Measurements from ENCODE around the gene PRR7. TPM values are rescaled to one million over a fixed set of nuclear protein-coding genes. Genes with fewer than 3 reads are reported as not detected.

Gene PRR7
- total and polyA plus RNA-seq, 8 donors: 0.61 to 3.7 (median 1.1) TPM; not detected in 4

GRCh38 chr5:177470759-177471536, 24.3 kb downstream of the PRR7 start:
- peaks cover 19 to 29% (median 25%) of the 10 kb centered on the region in 4 donors for H3K36me3 ChIP-seq
- TF ChIP-seq POLR2A (IDR thresholded peaks at IDR 0.05) (no peak), CTCF (IDR thresholded peaks at IDR 0.05) (no peak), POLR2AphosphoS5 (IDR thresholded peaks at IDR 0.05) (no peak), EP300 (IDR thresholded peaks at IDR 0.05) (no peak)
- no peaks in the 10 kb centered on the region for H3K9me3 ChIP-seq
- H3K27me3 ChIP-seq: peaks cover 0 to 22% (median 3%) of the 10 kb centered on the region in 3 donors
- H3K4me3 ChIP-seq: no peak overlapping the region
- H3K27ac ChIP-seq: peak overlapping the region in 3 of 5 donors; percentile 79 to 90 (median 88)
- intact Hi-C loops (cut with DNase I; ENCODE audit: low total_unique reads): no loop called here
- H3K4me1 ChIP-seq: peaks cover 20 to 69% (median 53%) of the 10 kb centered on the region in 4 donors
- DNase-seq: peak in 1 of 2 donors; percentile 57
- 78 to 88% (median 82%) methylated on average over 8 to 10 of the region's 10 CpGs for WGBS, 5 donors

- Histone ChIP-seq H3K4me1 (peaks cover 20 to 75% (median 57%) of the 10 kb centered on the region in 4 donors), H3K27me3 (peaks cover 0 to 22% (median 3%) of the 10 kb centered on the region in 3 donors), H3K4me3 (peak overlapping the region; percentile 76 to 87 (median 82)), H3K27ac (peak overlapping the region; percentile 14 to 90 (median 82)), H3K9me3 (no peaks in the 10 kb centered on the region), H3K36me3 (peaks cover 11 to 21% (median 17%) of the 10 kb centered on the region in 4 donors)
- DNase-seq: peak in 1 of 2 donors; percentile 50
- WGBS, 5 donors: 63 to 79% (median 68%) methylated on average over 8 to 14 of the region's 14 CpGs
- intact Hi-C loops (cut with DNase I; ENCODE audit: low total_unique reads): no loop called here
- TF ChIP-seq POLR2AphosphoS5 (IDR thresholded peaks at IDR 0.05) (no peak), EP300 (IDR thresholded peaks at IDR 0.05) (no peak), POLR2A (IDR thresholded peaks at IDR 0.05) (no peak), CTCF (IDR thresholded peaks at IDR 0.05) (no peak)
Measured at GRCh38 chr5:177471610-177472356, 25.2 kb downstream of the PRR7 start.

GRCh38 chr5:177472460-177473442, 26.1 kb downstream of the PRR7 start:
- 1 to 4% (median 2%) methylated on average over 21 to 93 of the region's 93 CpGs for WGBS, 5 donors
- peak overlapping the region; percentile 65 to 90 (median 82) for H3K27ac ChIP-seq
- peak; percentile 52 to 89 for DNase-seq

More at GRCh38 chr5:177472460-177473442, 26.1 kb downstream of the PRR7 start:
- TF ChIP-seq POLR2AphosphoS5 (IDR thresholded peaks at IDR 0.05) (no peak), POLR2A (IDR thresholded peaks at IDR 0.05) (no peak), CTCF (IDR thresholded peaks at IDR 0.05) (no peak), EP300 (IDR thresholded peaks at IDR 0.05) (no peak)
- H3K27me3 ChIP-seq: peaks cover 0 to 22% (median 3%) of the 10 kb centered on the region in 3 donors
- H3K9me3 ChIP-seq: no peaks in the 10 kb centered on the region
- intact Hi-C loops (cut with DNase I; ENCODE audit: low total_unique reads): no loop called here
- peak overlapping the region; percentile 76 to 87 (median 82) for H3K4me3 ChIP-seq
- peaks cover 20 to 82% (median 60%) of the 10 kb centered on the region in 4 donors for H3K4me1 ChIP-seq
- peaks cover 1 to 11% (median 8%) of the 10 kb centered on the region in 4 donors for H3K36me3 ChIP-seq
